Liver (tissue), 9 donors: ENCODE data around the gene ZBTB7A. TPM values are rescaled to one million over a fixed set of nuclear protein-coding genes. Genes with fewer than 3 reads are reported as not detected.

ENCODE experiments used
- DNase-seq: peaks from one replicate; pipeline ENCODE4 v3.0.0-alpha.2; 2017; ENCODE audit warnings: low spot score
- H3K27ac ChIP-seq, 2 donors: one replicate each; pipeline ENCODE4 v1.7.0; 2013; ENCODE audit warnings: inconsistent platforms in 2 of 2, low read length in 2 of 2, control low read depth in 1 of 2, low read depth in 1 of 2, mild to moderate bottlenecking in 1 of 2
- H3K27me3 ChIP-seq, 4 donors: one replicate each; pipeline versions ENCODE4 v1.6.1 to v1.7.0; 2013; ENCODE audit warnings: low read length in 3 of 4, inconsistent platforms in 1 of 4, mild to moderate bottlenecking in 1 of 4, moderate library complexity in 1 of 4; ENCODE audit not compliant: control insufficient read depth in 4 of 4, insufficient read depth in 4 of 4
- H3K36me3 ChIP-seq, 4 donors: one replicate each; pipeline versions ENCODE4 v1.6.1 to v1.7.0; 2013; ENCODE audit warnings: low read length in 3 of 4, mild to moderate bottlenecking in 3 of 4, low read depth in 1 of 4, moderate library complexity in 1 of 4; ENCODE audit not compliant: control insufficient read depth in 4 of 4, insufficient read depth in 3 of 4
- H3K4me1 ChIP-seq, 4 donors: one replicate each; pipeline versions ENCODE4 v1.6.1 to v1.7.0; 2013; ENCODE audit warnings: low read length in 3 of 4, mild to moderate bottlenecking in 3 of 4, moderate library complexity in 1 of 4; ENCODE audit not compliant: control insufficient read depth in 4 of 4, insufficient read depth in 4 of 4
- H3K4me3 ChIP-seq, 3 donors: one replicate each; pipeline versions ENCODE4 v1.6.1 to v1.7.0; 2013; ENCODE audit warnings: low read length in 3 of 3, control low read depth in 1 of 3, low read depth in 1 of 3, mild to moderate bottlenecking in 1 of 3
- H3K9ac ChIP-seq, 2 donors: one replicate each; pipeline ENCODE4 v1.7.0; 2013; ENCODE audit warnings: low read length in 2 of 2, mild to moderate bottlenecking in 2 of 2, moderate library complexity in 2 of 2, control low read depth in 1 of 2, low read depth in 1 of 2
- H3K9me3 ChIP-seq, 4 donors: one replicate each; pipeline versions ENCODE4 v1.6.1 to v1.7.0; 2013; ENCODE audit warnings: low read length in 3 of 4; ENCODE audit not compliant: control insufficient read depth in 4 of 4
- EGR1 ChIP-seq, 2 donors: IDR thresholded peaks; 2 replicates each; pipeline ENCODE4 v1.6.1; 2016 to 2018; ENCODE audit warnings: antibody characterized with exemption in 2 of 2, low read depth in 2 of 2
- FOXA1 ChIP-seq: IDR thresholded peaks from 2 replicates; pipeline ENCODE4 v1.6.1; 2016; ENCODE audit warnings: antibody characterized with exemption
- FOXA2 ChIP-seq: IDR thresholded peaks from 2 replicates; pipeline ENCODE4 v1.6.1; 2016; ENCODE audit warnings: antibody characterized with exemption
- GABPA ChIP-seq, 2 donors: IDR thresholded peaks in 1 of 2; conservative IDR thresholded peaks in 1 of 2; 2 replicates each; pipeline ENCODE4 v1.6.1; 2016; ENCODE audit warnings: antibody characterized with exemption in 2 of 2, mild to moderate bottlenecking in 1 of 2, moderate library complexity in 1 of 2
- HNF4A ChIP-seq, 2 donors: conservative IDR thresholded peaks; 2 replicates each; pipeline ENCODE4 v1.6.1; 2016; ENCODE audit warnings: antibody characterized with exemption in 2 of 2, mild to moderate bottlenecking in 2 of 2
- HNF4G ChIP-seq: IDR thresholded peaks from 2 replicates; pipeline ENCODE4 v1.6.1; 2016; ENCODE audit warnings: antibody characterized with exemption
- JUND ChIP-seq, 2 donors: IDR thresholded peaks; 2 replicates each; pipeline ENCODE4 v1.6.1; 2016; ENCODE audit warnings: antibody characterized with exemption in 2 of 2
- NR2F2 ChIP-seq: IDR thresholded peaks from 2 replicates; pipeline ENCODE4 v1.6.1; 2016; ENCODE audit warnings: antibody characterized with exemption
- RXRA ChIP-seq, 2 donors: IDR thresholded peaks; 2 replicates each; pipeline ENCODE4 v1.6.1; 2017 to 2018; ENCODE audit warnings: antibody characterized with exemption in 2 of 2, mild to moderate bottlenecking in 1 of 2
- SP1 ChIP-seq: IDR thresholded peaks from 2 replicates; pipeline ENCODE4 v1.6.1; 2018; ENCODE audit warnings: antibody characterized with exemption, mild to moderate bottlenecking
- TAF1 ChIP-seq: conservative IDR thresholded peaks from 2 replicates; pipeline ENCODE4 v1.6.1; 2016; ENCODE audit warnings: antibody characterized with exemption, mild to moderate bottlenecking
- YY1 ChIP-seq: IDR thresholded peaks from 2 replicates; pipeline ENCODE4 v1.6.1; 2016; ENCODE audit warnings: antibody characterized with exemption, mild to moderate bottlenecking
- WGBS: extraction: QIAGEN DNeasy Blood & Tissue Kit; methylation state at CpG from one replicate; pipeline ENCODE4 v1.1.7; 2013; 5-methylcytosine and 5-hydroxymethylcytosine counted together
- polyA plus RNA-seq, 2 donors: library from polyadenylated mRNA; stranded (reverse) in 1 of 2; unstranded in 1 of 2; fragments of 200-250 nt in 1 of 2; fragments of >200 nt in 1 of 2; fragmentation: Nextera tagmentation in 1 of 2; extraction: Ambion mirVana in 1 of 2; gene quantifications; one replicate each; pipeline versions ENCODE4 v1.2.1 to v1.2.3, GENCODE V29; 2013 to 2015
- total RNA-seq, 2 donors: library from RNA; depleted of rRNA; stranded (reverse); fragments of >200 nt; gene quantifications; one replicate each; pipeline ENCODE4 v1.2.3, GENCODE V29; 2014
- TF ChIP-seq, protein P1 (sequence below): IDR thresholded peaks from 2 replicates; pipeline ENCODE4 v1.6.1; 2016; ENCODE audit warnings: antibody characterized with exemption, mild to moderate bottlenecking
- TF ChIP-seq, protein P2 (sequence below): IDR thresholded peaks from 2 replicates; pipeline ENCODE4 v1.6.1; 2016; ENCODE audit warnings: antibody characterized with exemption
- TF ChIP-seq, protein P3 (sequence below): IDR thresholded peaks from 2 replicates; pipeline ENCODE4 v1.6.1; 2016; ENCODE audit warnings: antibody characterized with exemption
- TF ChIP-seq, protein P4 (sequence below): IDR thresholded peaks from 2 replicates; pipeline ENCODE4 v1.6.1; 2016; ENCODE audit warnings: antibody characterized with exemption
- TF ChIP-seq, protein P5 (sequence below): fragments of 150-350 bp; IDR thresholded peaks from 2 replicates; pipeline ENCODE4 v1.5.1; 2017; ENCODE audit warnings: improper control_type of control experiment, low read depth, low read length; ENCODE audit not compliant: missing input control
- donor health status: healthy.
- donor health status: healthy.
- donor health status: healthy.
- donor health status: healthy.
- donor health status: healthy.

Gene ZBTB7A
- total and polyA plus RNA-seq, 4 donors: 2.9 to 28.9 (median 17.6) TPM

DNA sequence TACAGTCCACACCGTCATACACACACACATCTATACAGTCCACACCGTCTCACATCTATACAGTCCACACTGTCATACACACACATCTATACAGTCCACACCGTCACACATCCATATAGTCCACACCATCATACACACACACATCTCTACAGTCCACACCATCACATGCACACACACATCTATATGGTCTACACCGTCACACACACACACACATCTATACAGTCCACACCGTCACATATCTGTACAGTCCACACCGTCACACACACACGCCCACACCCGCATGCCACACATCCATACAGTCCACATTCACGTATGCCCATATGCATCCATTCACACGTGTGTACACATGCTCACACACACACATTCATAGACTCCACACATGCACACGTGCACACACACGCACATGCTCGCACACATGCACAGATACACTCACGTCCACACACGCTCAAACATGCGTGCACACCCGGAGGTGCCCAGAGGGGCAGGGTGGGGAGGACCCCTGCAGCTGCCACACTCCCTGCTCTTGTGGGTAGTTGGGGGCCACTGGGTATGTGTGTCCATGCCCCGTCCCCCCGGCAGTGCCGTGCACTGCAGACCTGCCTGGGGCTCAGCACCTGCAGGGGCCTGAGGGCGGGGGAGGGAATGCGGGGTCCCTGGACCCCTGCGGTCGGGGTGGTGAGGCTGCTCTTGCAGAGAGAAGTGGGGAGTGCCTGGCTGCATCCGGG is 30.0 kb downstream of the ZBTB7A start:
- H3K9ac ChIP-seq: no peak overlapping the region
- 94% methylated on average over 25 of the region's 25 CpGs for WGBS
- H3K9me3 ChIP-seq: no peaks in the 10 kb centered on the region
- no peak for TF ChIP-seq HNF4G
- TF ChIP-seq, protein P1, sequence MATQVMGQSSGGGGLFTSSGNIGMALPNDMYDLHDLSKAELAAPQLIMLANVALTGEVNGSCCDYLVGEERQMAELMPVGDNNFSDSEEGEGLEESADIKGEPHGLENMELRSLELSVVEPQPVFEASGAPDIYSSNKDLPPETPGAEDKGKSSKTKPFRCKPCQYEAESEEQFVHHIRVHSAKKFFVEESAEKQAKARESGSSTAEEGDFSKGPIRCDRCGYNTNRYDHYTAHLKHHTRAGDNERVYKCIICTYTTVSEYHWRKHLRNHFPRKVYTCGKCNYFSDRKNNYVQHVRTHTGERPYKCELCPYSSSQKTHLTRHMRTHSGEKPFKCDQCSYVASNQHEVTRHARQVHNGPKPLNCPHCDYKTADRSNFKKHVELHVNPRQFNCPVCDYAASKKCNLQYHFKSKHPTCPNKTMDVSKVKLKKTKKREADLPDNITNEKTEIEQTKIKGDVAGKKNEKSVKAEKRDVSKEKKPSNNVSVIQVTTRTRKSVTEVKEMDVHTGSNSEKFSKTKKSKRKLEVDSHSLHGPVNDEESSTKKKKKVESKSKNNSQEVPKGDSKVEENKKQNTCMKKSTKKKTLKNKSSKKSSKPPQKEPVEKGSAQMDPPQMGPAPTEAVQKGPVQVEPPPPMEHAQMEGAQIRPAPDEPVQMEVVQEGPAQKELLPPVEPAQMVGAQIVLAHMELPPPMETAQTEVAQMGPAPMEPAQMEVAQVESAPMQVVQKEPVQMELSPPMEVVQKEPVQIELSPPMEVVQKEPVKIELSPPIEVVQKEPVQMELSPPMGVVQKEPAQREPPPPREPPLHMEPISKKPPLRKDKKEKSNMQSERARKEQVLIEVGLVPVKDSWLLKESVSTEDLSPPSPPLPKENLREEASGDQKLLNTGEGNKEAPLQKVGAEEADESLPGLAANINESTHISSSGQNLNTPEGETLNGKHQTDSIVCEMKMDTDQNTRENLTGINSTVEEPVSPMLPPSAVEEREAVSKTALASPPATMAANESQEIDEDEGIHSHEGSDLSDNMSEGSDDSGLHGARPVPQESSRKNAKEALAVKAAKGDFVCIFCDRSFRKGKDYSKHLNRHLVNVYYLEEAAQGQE: no peak
- TF ChIP-seq, protein P2, sequence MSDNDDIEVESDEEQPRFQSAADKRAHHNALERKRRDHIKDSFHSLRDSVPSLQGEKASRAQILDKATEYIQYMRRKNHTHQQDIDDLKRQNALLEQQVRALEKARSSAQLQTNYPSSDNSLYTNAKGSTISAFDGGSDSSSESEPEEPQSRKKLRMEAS: no peak
- no peak for TF ChIP-seq NR2F2
- no peak for TF ChIP-seq GABPA (IDR thresholded peaks at IDR 0.05 in 1 of 2, conservative IDR thresholded peaks at IDR 0.05 in 1 of 2)
- TF ChIP-seq, protein P3, sequence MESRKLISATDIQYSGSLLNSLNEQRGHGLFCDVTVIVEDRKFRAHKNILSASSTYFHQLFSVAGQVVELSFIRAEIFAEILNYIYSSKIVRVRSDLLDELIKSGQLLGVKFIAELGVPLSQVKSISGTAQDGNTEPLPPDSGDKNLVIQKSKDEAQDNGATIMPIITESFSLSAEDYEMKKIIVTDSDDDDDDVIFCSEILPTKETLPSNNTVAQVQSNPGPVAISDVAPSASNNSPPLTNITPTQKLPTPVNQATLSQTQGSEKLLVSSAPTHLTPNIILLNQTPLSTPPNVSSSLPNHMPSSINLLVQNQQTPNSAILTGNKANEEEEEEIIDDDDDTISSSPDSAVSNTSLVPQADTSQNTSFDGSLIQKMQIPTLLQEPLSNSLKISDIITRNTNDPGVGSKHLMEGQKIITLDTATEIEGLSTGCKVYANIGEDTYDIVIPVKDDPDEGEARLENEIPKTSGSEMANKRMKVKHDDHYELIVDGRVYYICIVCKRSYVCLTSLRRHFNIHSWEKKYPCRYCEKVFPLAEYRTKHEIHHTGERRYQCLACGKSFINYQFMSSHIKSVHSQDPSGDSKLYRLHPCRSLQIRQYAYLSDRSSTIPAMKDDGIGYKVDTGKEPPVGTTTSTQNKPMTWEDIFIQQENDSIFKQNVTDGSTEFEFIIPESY: no peak
- TF ChIP-seq, protein P4, sequence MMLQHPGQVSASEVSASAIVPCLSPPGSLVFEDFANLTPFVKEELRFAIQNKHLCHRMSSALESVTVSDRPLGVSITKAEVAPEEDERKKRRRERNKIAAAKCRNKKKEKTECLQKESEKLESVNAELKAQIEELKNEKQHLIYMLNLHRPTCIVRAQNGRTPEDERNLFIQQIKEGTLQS: no peak
- no peak for TF ChIP-seq HNF4A (conservative IDR thresholded peaks at IDR 0.05)
- no peak for TF ChIP-seq YY1
- TF ChIP-seq, protein P5, sequence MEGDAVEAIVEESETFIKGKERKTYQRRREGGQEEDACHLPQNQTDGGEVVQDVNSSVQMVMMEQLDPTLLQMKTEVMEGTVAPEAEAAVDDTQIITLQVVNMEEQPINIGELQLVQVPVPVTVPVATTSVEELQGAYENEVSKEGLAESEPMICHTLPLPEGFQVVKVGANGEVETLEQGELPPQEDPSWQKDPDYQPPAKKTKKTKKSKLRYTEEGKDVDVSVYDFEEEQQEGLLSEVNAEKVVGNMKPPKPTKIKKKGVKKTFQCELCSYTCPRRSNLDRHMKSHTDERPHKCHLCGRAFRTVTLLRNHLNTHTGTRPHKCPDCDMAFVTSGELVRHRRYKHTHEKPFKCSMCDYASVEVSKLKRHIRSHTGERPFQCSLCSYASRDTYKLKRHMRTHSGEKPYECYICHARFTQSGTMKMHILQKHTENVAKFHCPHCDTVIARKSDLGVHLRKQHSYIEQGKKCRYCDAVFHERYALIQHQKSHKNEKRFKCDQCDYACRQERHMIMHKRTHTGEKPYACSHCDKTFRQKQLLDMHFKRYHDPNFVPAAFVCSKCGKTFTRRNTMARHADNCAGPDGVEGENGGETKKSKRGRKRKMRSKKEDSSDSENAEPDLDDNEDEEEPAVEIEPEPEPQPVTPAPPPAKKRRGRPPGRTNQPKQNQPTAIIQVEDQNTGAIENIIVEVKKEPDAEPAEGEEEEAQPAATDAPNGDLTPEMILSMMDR: no peak
- TF ChIP-seq JUND (IDR thresholded peaks at IDR 0.05): no peak
- no peak for TF ChIP-seq EGR1 (IDR thresholded peaks at IDR 0.05; ENCODE audit: low read depth in 2 of 2)
- no peak for TF ChIP-seq RXRA (IDR thresholded peaks at IDR 0.05)
- no peaks in the 10 kb centered on the region for H3K27me3 ChIP-seq
- no peak for DNase-seq
- no peak overlapping the region for H3K27ac ChIP-seq
- H3K4me1 ChIP-seq: peaks cover 0 to 4% (median 0%) of the 10 kb centered on the region in 4 donors
- H3K4me3 ChIP-seq: no peak overlapping the region
- H3K36me3 ChIP-seq: peaks cover 5 to 40% (median 21%) of the 10 kb centered on the region in 4 donors

DNA sequence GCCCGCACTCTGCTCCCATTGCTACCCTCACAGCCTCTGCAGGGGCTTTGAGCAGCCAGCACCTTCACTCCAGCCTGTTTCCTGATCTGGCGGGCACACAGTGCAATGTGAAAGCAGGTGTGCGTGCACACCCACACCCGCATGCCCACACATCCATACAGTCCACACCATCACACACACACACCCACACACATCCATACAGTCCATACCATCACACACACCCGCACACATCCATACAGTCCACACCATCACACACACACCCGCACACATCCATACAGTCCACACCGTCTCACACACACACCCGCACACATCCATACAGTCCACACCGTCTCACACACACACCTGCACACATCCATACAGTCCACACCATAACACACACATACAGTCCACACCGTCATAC is 31.1 kb downstream of the ZBTB7A start:
- Histone ChIP-seq H3K36me3 (peaks cover 5 to 44% (median 20%) of the 10 kb centered on the region in 4 donors), H3K9me3 (no peaks in the 10 kb centered on the region)
- WGBS: 91% methylated on average over 10 of the region's 10 CpGs
- no peak for TF ChIP-seq JUND (IDR thresholded peaks at IDR 0.05)
- TF ChIP-seq FOXA1: no peak
- no peak for TF ChIP-seq EGR1 (IDR thresholded peaks at IDR 0.05; ENCODE audit: low read depth in 2 of 2)
- no peak for TF ChIP-seq NR2F2
- no peak for TF ChIP-seq HNF4G
- no peak for TF ChIP-seq RXRA (IDR thresholded peaks at IDR 0.05)
- TF ChIP-seq, protein P4: no peak
- TF ChIP-seq FOXA2: no peak
- no peak for TF ChIP-seq TAF1
- no peak for TF ChIP-seq HNF4A (conservative IDR thresholded peaks at IDR 0.05)
- TF ChIP-seq, protein P3: no peak
- no peak for TF ChIP-seq SP1
- no peak for TF ChIP-seq YY1
- TF ChIP-seq, protein P2: no peak

More for the DNA sequence above, 31.1 kb downstream of the ZBTB7A start:
- DNase-seq: no peak
- Histone ChIP-seq H3K27me3 (no peaks in the 10 kb centered on the region), H3K4me1 (peaks cover 0 to 4% (median 0%) of the 10 kb centered on the region in 4 donors), H3K9ac (no peak overlapping the region), H3K4me3 (no peak overlapping the region), H3K27ac (no peak overlapping the region)
